Effector memory CD4-positive, alpha-beta T cell (primary cell): ENCODE data around the gene ZBTB44.

Experiments used
- DNase-seq, 3 donors: peaks; one replicate each; pipeline ENCODE4 v3.0.0-alpha.2; 2020
- H3K27ac ChIP-seq: 2 replicates; pipeline ENCODE4 v1.7.0; 2013; ENCODE audit warnings: mild to moderate bottlenecking, low read length, moderate library complexity; ENCODE audit not compliant: insufficient read depth, poor library complexity, severe bottlenecking
- H3K27me3 ChIP-seq: replicated peaks from 2 replicates; pipeline ENCODE4 v1.7.0; 2013; ENCODE audit warnings: mild to moderate bottlenecking, low read length; ENCODE audit not compliant: insufficient read depth, control insufficient read depth, poor library complexity, severe bottlenecking
- H3K36me3 ChIP-seq: 2 replicates; pipeline ENCODE4 v1.7.0; 2013; ENCODE audit warnings: mild to moderate bottlenecking, low read length, moderate library complexity; ENCODE audit not compliant: control insufficient read depth, insufficient read depth
- H3K4me1 ChIP-seq: 2 replicates; pipeline ENCODE4 v1.7.0; 2013; ENCODE audit warnings: low read length, mild to moderate bottlenecking; ENCODE audit not compliant: control insufficient read depth, insufficient read depth, poor library complexity, severe bottlenecking
- H3K4me3 ChIP-seq: 2 replicates; pipeline ENCODE4 v1.7.0; 2013; ENCODE audit warnings: low read length, low read depth, mild to moderate bottlenecking; ENCODE audit not compliant: insufficient read depth, poor library complexity, severe bottlenecking
- H3K9me3 ChIP-seq: 2 replicates; pipeline ENCODE4 v1.7.0; 2013; ENCODE audit warnings: mild to moderate bottlenecking, low read length, moderate library complexity; ENCODE audit not compliant: control insufficient read depth

The ZBTB44 gene

GRCh38 chr11:130192845-130193267 is 121.9 kb downstream of the ZBTB44 start:
- Histone ChIP-seq H3K27ac (no peak overlapping the region), H3K4me3 (no peak overlapping the region), H3K36me3 (no peaks in the 10 kb centered on the region), H3K4me1 (no peaks in the 10 kb centered on the region), H3K27me3 (no peaks in the 10 kb centered on the region), H3K9me3 (no peaks in the 10 kb centered on the region)
- no peak for DNase-seq

- no peaks in the 10 kb centered on the region for H3K27me3 ChIP-seq
- no peaks in the 10 kb centered on the region for H3K4me1 ChIP-seq
- no peaks in the 10 kb centered on the region for H3K36me3 ChIP-seq
- no peak overlapping the region for H3K27ac ChIP-seq
- H3K4me3 ChIP-seq: no peak overlapping the region
- no peaks in the 10 kb centered on the region for H3K9me3 ChIP-seq
- no peak for DNase-seq
Observed at GRCh38 chr11:130191896-130192295, 122.8 kb downstream of the ZBTB44 start.

GRCh38 chr11:130190371-130190881 is 124.3 kb downstream of the ZBTB44 start:
- no peaks in the 10 kb centered on the region for H3K4me1 ChIP-seq
- H3K36me3 ChIP-seq: no peaks in the 10 kb centered on the region
- H3K9me3 ChIP-seq: no peaks in the 10 kb centered on the region
- no peak overlapping the region for H3K27ac ChIP-seq
- DNase-seq: no peak
- no peak overlapping the region for H3K4me3 ChIP-seq
- H3K27me3 ChIP-seq: no peaks in the 10 kb centered on the region

GRCh38 chr11:130189492-130190210 is 125.1 kb downstream of the ZBTB44 start:
- Histone ChIP-seq H3K4me1 (no peaks in the 10 kb centered on the region), H3K9me3 (no peaks in the 10 kb centered on the region)

GRCh38 chr11:130188585-130189347 is 126.0 kb downstream of the ZBTB44 start:
- no peak for DNase-seq
- Histone ChIP-seq H3K36me3 (no peaks in the 10 kb centered on the region), H3K4me3 (no peak overlapping the region), H3K4me1 (no peaks in the 10 kb centered on the region), H3K27me3 (no peaks in the 10 kb centered on the region), H3K27ac (no peak overlapping the region), H3K9me3 (no peaks in the 10 kb centered on the region)

More at GRCh38 chr11:130189492-130190210, 125.1 kb downstream of the ZBTB44 start:
- Histone ChIP-seq H3K27me3 (no peaks in the 10 kb centered on the region), H3K4me3 (no peak overlapping the region), H3K36me3 (no peaks in the 10 kb centered on the region), H3K27ac (no peak overlapping the region)
- no peak for DNase-seq

GRCh38 chr11:130188047-130188446 is 126.7 kb downstream of the ZBTB44 start:
- no peaks in the 10 kb centered on the region for H3K9me3 ChIP-seq
- no peaks in the 10 kb centered on the region for H3K27me3 ChIP-seq
- no peak for DNase-seq
- H3K4me3 ChIP-seq: no peak overlapping the region
- no peaks in the 10 kb centered on the region for H3K36me3 ChIP-seq
- no peaks in the 10 kb centered on the region for H3K4me1 ChIP-seq
- no peak overlapping the region for H3K27ac ChIP-seq

GRCh38 chr11:130187096-130187495 is 127.6 kb downstream of the ZBTB44 start:
- no peaks in the 10 kb centered on the region for H3K27me3 ChIP-seq
- DNase-seq: no peak
- H3K4me3 ChIP-seq: no peak overlapping the region
- no peaks in the 10 kb centered on the region for H3K4me1 ChIP-seq
- H3K36me3 ChIP-seq: no peaks in the 10 kb centered on the region
- H3K27ac ChIP-seq: no peak overlapping the region
- H3K9me3 ChIP-seq: no peaks in the 10 kb centered on the region

GRCh38 chr11:130183878-130184610 is 130.7 kb downstream of the ZBTB44 start:
- DNase-seq: no peak

GRCh38 chr11:130181295-130182272 is 133.1 kb downstream of the ZBTB44 start:
- Histone ChIP-seq H3K36me3 (no peaks in the 10 kb centered on the region), H3K27me3 (no peaks in the 10 kb centered on the region), H3K4me3 (no peak overlapping the region), H3K9me3 (no peaks in the 10 kb centered on the region), H3K27ac (no peak overlapping the region), H3K4me1 (no peaks in the 10 kb centered on the region)
- DNase-seq: no peak

More at GRCh38 chr11:130183878-130184610, 130.7 kb downstream of the ZBTB44 start:
- Histone ChIP-seq H3K27ac (no peak overlapping the region), H3K27me3 (no peaks in the 10 kb centered on the region), H3K9me3 (no peaks in the 10 kb centered on the region), H3K4me1 (no peaks in the 10 kb centered on the region), H3K36me3 (no peaks in the 10 kb centered on the region), H3K4me3 (no peak overlapping the region)
